Measurements from ENCODE around the gene DHX40.
"Not testable (repeated sequence)": the region's sequence is repeated elsewhere in the genome, so short reads cannot be mapped to it uniquely, and the experiment has no call there.

Gene DHX40, protein sequence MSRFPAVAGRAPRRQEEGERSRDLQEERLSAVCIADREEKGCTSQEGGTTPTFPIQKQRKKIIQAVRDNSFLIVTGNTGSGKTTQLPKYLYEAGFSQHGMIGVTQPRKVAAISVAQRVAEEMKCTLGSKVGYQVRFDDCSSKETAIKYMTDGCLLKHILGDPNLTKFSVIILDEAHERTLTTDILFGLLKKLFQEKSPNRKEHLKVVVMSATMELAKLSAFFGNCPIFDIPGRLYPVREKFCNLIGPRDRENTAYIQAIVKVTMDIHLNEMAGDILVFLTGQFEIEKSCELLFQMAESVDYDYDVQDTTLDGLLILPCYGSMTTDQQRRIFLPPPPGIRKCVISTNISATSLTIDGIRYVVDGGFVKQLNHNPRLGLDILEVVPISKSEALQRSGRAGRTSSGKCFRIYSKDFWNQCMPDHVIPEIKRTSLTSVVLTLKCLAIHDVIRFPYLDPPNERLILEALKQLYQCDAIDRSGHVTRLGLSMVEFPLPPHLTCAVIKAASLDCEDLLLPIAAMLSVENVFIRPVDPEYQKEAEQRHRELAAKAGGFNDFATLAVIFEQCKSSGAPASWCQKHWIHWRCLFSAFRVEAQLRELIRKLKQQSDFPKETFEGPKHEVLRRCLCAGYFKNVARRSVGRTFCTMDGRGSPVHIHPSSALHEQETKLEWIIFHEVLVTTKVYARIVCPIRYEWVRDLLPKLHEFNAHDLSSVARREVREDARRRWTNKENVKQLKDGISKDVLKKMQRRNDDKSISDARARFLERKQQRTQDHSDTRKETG

GRCh38 chr17:59565171-59565958, at the start of gene DHX40:
Gene DHX40, plus strand, starts transcription at chr17:59565610. Its CDS starts 62 bp downstream, at chr17:59565672.
- peak; percentile 75 for DNase-seq (ENCODE audit: low read depth)

DNA sequence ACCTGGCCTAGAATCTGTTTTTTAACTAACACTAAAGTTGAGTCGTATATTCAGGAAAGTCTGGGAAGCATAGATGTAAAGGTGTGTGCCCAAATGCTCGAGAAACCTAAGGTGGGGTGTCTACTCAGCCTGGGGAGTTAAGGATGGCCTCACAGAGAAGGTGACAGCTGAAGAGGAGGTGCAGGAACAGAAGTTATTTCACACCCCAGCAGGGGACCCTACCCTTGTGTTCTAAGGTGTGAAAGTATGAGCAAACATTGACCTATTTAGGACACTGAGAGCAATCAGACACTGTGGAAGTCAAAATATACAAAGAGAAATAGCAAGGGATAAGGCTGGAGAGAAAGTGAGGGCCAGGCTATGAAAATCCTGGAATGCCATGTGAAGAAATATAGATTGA, 49.0 kb upstream of the DHX40 start:
- DNase-seq (ENCODE audit: low read depth), result no peak

GRCh38 chr17:59519132-59519531, 46.3 kb upstream of the DHX40 start:
- DNase-seq (ENCODE audit: low read depth), result no peak

DNA sequence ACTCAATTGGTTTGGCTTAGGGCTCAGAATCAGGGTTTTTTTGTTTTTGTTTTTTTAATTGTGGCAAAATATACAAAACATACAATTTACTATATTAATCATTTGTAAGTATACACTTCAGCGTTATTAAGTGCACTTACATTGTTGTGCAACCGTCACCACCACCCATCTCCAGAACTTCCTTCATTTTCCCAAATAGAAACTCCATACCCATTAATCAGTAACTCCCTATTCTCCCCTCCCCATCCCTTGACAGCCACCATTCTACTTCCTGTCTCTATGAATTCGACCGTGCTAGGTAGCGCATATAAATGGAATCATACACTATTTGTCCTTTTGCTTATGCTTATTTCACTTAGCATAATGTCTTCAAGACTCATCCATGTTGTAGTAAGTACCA, 45.2 kb upstream of the DHX40 start:
- DNase-seq (ENCODE audit: low read depth), result no peak

DNA sequence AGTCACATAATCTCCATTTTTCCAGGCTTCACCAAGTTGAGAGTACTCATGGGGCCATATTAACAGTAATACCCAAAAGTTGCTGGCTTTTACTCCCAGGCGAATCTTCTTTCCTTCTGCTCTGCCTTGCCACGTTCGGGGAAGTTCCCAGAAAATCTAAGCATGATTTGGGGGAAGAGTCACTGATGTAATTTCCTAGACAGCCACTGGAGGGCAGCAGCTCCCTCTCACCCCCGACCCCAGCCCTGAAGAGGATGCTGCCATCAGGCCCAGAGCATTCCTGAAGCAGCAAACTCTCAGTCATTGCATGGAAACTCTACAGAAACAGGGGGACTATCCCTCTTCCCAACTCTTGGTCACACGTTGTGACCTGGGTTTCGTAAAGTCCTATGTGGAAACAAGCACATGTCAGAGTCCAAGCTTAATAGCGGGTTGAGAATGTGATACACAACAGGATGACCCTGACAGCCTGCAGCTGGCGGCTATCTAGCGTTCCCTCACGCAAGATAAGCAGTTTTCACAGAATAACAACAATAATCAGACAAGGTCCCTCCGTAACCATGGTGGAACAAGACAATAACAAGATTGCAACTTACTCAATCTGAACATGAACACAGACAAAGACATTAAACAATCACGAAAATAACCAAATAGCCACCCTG, 43.8 kb upstream of the DHX40 start:
- no peak for DNase-seq (ENCODE audit: low read depth)

DNA sequence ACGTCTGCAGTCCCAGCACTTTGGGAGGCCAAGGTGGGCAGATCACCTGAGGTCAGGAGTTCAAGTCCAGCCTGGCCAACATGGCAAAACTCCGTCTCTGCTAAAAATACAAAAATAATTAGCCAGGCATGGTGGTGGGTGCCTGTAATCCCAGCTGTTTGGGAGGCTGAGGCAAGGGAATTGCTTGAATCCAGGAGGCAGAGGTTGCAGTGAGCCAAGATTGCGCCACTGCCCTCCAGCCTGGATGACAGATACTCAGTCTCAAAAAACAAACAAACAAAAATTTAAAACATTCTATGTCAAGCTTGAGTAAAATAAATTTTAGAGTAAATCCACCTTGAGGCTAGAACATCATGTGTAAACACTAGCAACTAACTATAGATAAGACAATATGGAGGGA, 40.5 kb upstream of the DHX40 start:
- DNase-seq (ENCODE audit: low read depth), result not testable (repeated sequence)

DNA sequence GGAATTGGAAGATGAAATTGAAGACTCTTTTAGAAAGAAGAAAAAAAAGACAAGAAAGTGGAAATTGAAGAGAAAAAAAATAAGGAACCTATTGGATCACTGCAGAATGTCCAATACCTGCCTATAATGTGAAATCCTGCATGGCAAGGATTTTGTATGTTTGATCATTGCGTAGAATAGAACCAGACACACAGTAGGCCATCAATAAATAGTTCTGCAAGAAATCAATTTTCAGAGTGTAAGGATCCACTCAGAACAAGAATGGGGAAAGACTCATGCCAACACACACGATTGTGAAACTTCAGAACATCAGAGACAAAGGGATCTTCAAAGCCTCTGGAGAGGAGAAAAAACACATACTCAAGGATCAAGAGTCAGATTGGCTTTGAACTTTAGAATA, 39.7 kb upstream of the DHX40 start:
- DNase-seq (ENCODE audit: low read depth), result no peak

DNA sequence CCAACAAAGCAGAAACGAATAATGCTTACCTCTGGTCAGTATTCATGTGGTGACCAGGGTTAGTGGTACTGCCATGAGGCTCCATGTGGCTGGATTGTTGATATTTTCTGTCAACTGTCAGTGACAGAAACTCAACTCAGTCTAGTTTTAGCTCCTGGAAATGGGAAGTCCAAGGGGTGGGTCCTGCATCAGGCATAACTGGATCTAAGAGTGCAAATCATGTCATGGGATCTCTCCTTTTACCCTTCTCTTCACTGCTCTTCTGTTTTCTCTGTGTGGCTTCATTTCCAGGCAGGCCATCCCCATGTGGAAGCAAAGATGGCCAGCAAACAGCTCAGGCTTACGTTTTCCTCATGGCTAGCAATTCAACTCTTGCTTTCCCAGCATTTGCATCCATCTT, 39.0 kb upstream of the DHX40 start:
- DNase-seq (ENCODE audit: low read depth), result no peak

DNA sequence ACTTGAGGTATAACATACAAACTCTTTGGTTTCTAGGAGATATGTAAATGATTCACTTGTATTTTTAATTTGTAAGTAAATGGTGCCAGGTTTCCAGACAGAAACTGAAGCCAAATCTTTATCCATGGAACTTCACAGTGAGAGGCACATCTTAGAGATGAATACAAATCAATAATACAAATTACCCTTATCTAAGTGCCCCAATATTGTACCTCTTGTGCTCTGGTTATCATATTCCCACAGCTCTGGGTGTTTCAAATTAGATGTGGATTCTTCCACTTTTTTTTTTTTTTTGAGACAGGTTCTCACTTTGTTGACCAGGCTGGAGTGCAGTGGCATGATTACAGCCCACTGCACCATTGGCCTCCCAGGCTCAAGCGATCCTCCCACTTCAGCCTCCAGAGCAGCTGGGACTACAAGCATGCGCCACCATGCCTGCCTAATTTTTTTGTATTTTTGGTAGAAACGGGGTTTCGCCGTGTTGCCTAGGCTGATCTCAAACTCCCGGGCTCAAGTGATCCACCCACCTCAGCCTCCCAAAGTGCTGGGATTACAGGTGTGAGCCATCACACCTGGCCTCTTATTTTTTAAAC, 38.0 kb upstream of the DHX40 start:
- no peak for DNase-seq (ENCODE audit: low read depth)

GRCh38 chr17:59527931-59528330, 37.5 kb upstream of the DHX40 start:
- no peak for DNase-seq (ENCODE audit: low read depth)

GRCh38 chr17:59530531-59530930, 34.9 kb upstream of the DHX40 start:
- DNase-seq (ENCODE audit: low read depth), result no peak

DNA sequence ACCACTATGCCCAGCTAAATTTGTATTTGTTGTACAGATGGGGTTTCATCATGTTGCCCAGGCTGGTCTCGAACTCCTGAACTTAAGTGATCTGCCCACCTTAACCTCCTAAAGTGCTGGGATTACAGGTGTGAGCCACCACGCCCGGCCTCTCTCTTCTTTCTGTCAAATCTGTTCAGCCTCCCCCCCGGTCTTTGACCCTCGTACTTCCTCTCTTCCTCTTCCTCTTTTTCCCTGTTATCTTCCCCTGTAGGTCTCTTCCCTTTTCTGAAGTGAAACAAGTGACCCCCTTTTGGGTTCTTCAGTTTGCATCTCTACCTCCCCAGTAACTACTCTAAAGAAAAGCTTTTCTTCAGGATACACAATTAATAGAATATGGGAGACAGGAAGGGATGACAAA, 31.7 kb upstream of the DHX40 start:
- no peak for DNase-seq (ENCODE audit: low read depth)

GRCh38 chr17:59534583-59534982, 30.8 kb upstream of the DHX40 start:
- DNase-seq (ENCODE audit: low read depth), result no peak

DNA sequence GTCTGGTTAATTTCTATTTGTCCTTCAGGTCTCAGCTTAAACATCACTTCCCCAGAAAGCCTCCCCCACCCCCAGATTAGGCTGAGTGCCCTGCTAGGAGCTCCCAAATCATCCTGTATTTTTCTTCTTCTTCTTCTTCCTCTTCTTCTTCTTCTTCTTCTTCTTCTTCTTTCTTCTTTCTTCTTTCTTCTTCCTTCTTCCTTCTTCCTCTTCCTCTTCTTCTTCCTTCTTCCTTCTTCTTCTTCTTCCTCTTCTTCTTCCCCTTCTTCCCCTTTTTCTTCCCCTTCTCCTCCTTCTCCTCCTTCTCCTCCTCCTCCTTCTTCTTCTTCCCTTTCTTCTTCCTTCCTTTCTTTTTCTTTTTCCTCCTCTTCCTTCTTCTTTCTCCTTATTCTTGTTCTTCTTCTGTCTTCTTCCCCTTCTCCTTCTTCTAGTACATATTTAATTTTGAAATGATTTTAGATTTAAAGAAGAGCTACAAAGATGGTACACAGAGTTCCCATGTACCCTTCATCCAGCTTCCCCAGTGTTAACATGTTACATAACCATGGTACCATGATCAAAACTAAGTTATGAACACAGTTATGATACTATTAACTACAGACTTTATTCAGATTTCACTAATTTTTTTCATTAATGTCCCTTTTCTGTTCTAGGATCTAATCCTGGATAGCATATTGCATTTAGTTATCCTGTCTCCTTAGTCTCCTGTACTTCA, 27.1 kb upstream of the DHX40 start:
- DNase-seq (ENCODE audit: low read depth), result no peak

GRCh38 chr17:59542960-59543635, 22.3 kb upstream of the DHX40 start:
- no peak for DNase-seq (ENCODE audit: low read depth)

DNA sequence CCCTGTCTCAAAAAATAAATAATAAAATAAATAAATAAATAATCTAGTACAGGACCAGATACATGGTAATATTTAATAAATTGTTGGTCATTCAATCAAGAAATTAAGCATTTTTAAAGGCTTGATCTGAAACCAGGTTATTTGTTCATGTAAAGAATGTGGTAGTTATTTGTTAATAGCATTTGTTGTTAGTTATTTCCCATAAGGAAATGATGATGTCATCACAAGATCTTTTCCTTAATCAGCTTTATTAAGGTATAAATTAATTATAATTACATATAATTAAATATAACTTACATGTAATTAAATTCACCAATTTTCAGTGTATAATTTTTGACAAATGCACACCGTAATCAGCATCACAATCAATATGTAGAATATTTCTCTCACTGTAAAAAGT, 19.5 kb upstream of the DHX40 start:
- DNase-seq (ENCODE audit: low read depth), result no peak

- DNase-seq (ENCODE audit: low read depth), result no peak
These were observed 18.1 kb upstream of the DHX40 start for GRCh38 chr17:59547131-59547915.

- DNase-seq (ENCODE audit: low read depth), result not testable (repeated sequence)
These were observed 16.4 kb upstream of the DHX40 start for GRCh38 chr17:59548985-59549384.

DNA sequence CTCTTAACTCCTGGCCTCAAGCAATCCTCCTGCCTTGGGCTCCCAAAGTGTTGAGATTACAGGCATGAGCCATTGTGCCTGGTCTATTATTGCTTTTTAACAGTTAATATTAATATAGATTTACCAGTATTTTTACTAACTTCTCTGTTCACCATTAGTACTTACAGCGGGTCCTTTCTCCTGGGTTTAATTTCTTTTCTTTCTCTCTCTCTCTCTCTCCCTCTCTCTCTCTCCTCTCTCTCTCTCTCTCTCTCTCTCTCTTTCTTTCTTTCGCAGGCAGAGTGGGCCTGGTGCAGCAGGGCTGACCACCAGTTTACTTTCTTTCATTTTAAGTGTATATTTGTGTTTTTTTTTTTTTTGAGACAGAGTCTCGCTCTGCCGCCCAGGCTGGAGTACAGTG, 14.7 kb upstream of the DHX40 start:
- DNase-seq (ENCODE audit: low read depth), result no peak

DNA sequence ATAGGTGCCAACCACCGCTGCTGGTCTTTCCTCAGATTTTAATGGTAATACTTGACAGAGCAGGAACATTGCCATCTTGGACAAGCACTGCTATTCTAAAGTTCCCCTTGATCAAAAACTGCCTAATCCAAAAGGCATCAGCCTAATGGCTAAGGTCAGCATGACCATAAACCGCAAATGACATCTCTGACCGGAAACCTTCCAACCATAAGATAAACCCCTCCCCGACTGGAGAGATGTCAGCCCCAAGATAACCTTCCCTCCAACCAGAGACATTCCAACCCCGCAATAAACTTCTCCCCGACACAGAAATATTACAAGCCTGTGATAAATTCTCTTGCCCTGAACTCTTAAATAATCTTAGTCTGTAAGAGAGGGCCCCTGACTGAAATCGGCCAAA, 7.4 kb upstream of the DHX40 start:
- DNase-seq (ENCODE audit: low read depth), result no peak

Measured in non-pigmented ciliary epithelial cell (primary cell).